HUES48 (cell line): ENCODE data around the gene PANK4.

Experiments
- H3K27ac ChIP-seq: one replicate; pipeline ENCODE4 v1.7.0; 2013; ENCODE audit warnings: low read depth, low read length, inconsistent platforms
- H3K27me3 ChIP-seq: 2 replicates; pipeline ENCODE4 v1.6.1; 2013; ENCODE audit warnings: mild to moderate bottlenecking, low read length; ENCODE audit not compliant: control insufficient read depth, insufficient read depth
- H3K36me3 ChIP-seq: 2 replicates; pipeline ENCODE4 v1.6.1; 2013; ENCODE audit warnings: low read length; ENCODE audit not compliant: control insufficient read depth, insufficient read depth
- H3K4me1 ChIP-seq: 2 replicates; pipeline ENCODE4 v1.6.1; 2013; ENCODE audit warnings: mild to moderate bottlenecking, low read length; ENCODE audit not compliant: control insufficient read depth, insufficient read depth
- H3K4me3 ChIP-seq: 2 replicates; pipeline ENCODE4 v1.5.1; 2013; ENCODE audit warnings: mild to moderate bottlenecking, low read depth, low read length
- H3K9ac ChIP-seq: 2 replicates; pipeline ENCODE4 v1.6.1; 2013; ENCODE audit warnings: mild to moderate bottlenecking, low read depth, low read length, moderate library complexity
- H3K9me3 ChIP-seq: 2 replicates; pipeline ENCODE4 v1.6.1; 2013; ENCODE audit warnings: low read length; ENCODE audit not compliant: control insufficient read depth, insufficient read depth

The PANK4 gene

DNA sequence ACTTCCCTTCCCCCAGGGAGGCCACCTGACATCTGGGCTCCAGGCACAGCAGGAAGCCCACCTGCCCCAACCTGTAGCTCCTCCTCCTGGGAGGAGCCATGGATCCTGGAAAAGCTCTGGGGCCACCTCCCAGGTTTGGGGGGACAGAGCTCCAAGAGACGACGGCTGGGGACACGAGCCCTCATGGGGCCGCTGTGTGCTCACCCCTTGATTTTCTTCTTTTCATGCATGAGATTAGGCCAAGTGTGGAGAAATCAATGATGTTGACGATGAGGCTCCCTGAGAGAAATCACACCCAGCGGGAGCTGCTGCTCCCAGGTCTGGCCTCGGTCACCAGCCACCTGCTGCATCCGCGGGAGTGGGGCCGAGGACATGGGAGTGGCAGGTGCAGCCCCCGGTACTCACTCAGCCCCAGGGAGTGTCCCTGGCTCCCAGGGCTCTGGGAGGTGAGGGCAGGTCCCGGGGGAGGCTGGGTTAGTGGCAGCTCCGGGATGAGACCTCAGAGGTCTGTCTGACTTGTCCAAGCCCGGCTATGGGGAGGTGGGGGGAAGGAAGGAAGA, 38.5 kb upstream of the PANK4 start:
- H3K9ac ChIP-seq: no peak overlapping the region
- H3K27ac ChIP-seq: no peak overlapping the region
- H3K4me3 ChIP-seq: no peak overlapping the region
- no peaks in the 10 kb centered on the region for H3K27me3 ChIP-seq
- H3K9me3 ChIP-seq: no peaks in the 10 kb centered on the region
- no peaks in the 10 kb centered on the region for H3K36me3 ChIP-seq
- H3K4me1 ChIP-seq: no peaks in the 10 kb centered on the region

GRCh38 chr1:2564006-2564814, 37.8 kb upstream of the PANK4 start:
- no peaks in the 10 kb centered on the region for H3K27me3 ChIP-seq
- H3K4me1 ChIP-seq: no peaks in the 10 kb centered on the region
- H3K27ac ChIP-seq: no peak overlapping the region
- H3K9me3 ChIP-seq: no peaks in the 10 kb centered on the region
- H3K36me3 ChIP-seq: no peaks in the 10 kb centered on the region
- no peak overlapping the region for H3K4me3 ChIP-seq
- no peak overlapping the region for H3K9ac ChIP-seq

- H3K9me3 ChIP-seq: no peaks in the 10 kb centered on the region
- no peaks in the 10 kb centered on the region for H3K27me3 ChIP-seq
- no peak overlapping the region for H3K27ac ChIP-seq
- no peak overlapping the region for H3K9ac ChIP-seq
- no peaks in the 10 kb centered on the region for H3K4me1 ChIP-seq
- no peaks in the 10 kb centered on the region for H3K36me3 ChIP-seq
- H3K4me3 ChIP-seq: no peak overlapping the region
Measured at GRCh38 chr1:2563205-2563604, 36.8 kb upstream of the PANK4 start.

DNA sequence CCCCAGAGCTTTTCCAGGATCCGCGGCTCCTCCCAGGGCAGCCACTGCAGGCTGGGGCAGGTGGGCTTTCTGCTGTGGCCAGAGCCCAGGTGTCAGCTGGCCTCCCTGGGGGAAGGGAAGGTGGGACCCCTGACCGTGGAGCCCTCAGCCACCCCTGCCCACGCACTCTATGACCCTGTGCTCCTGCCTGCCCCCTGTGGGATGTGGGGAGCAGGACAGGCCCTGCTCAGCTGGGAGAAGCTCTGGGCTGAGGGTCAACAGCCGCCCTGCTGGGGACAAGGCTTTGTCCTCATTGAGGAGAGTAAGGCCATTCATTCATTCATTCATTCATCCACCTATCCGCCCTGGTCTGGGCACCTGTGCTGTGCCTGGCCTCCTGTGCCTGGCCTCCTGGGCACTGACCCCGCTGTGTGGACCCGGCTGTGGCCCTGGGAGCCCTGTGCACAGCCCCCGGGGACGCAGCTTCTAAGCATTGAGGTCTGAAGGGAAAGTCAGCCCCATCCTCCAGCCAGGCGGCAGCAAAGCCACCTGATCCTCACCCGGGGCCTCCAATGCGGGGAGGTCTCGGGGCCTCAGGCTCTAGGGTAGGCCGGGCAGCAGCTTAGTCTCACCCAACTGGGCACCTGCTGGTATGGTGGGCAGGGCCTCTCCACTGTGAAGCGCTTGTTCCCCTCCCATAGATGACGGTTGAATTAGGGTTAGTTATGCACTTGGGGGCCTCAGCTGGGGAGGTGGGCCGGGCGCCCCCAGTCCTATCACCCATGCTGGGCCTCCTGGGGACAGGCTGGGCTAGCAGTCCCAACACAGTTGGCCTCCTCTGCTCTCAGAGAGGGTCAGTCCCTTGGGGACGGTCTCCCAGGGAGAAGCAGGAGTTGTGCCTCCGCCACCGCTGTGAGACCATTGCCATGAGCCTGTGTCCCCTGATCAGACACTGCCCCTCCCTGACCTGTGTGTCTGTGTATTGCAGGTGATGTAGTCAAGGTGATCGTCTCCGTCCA, 35.8 kb upstream of the PANK4 start:
- Histone ChIP-seq H3K9me3 (no peaks in the 10 kb centered on the region), H3K9ac (no peak overlapping the region), H3K36me3 (no peaks in the 10 kb centered on the region), H3K4me1 (no peaks in the 10 kb centered on the region), H3K27me3 (no peaks in the 10 kb centered on the region), H3K4me3 (no peak overlapping the region), H3K27ac (no peak overlapping the region)

DNA sequence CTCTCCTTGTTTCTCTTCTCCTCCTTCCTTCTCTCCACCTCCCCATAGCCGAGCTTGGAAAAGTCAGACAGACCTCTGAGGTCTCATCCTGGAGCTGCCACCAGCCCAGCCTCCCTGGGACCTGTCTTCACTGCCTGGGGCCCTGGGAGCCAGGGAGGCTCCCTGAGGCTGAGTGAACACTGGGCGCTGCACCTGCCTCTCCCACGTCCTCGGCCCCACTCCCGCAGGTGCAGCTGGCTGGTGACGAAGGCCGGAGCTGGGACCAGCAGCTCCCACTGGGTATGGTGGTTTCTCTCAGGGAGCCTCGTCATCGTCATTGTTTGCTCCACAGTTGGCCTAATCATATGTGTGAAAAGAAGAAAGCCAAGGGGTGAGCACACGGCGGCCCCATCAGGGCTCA, 35.0 kb upstream of the PANK4 start:
- no peaks in the 10 kb centered on the region for H3K36me3 ChIP-seq
- peaks cover 3% of the 10 kb centered on the region; the same call in 1 of the 2 replicates for H3K4me1 ChIP-seq
- no peaks in the 10 kb centered on the region for H3K27me3 ChIP-seq
- H3K4me3 ChIP-seq: no peak overlapping the region
- H3K9ac ChIP-seq: no peak overlapping the region
- no peaks in the 10 kb centered on the region for H3K9me3 ChIP-seq
- no peak overlapping the region for H3K27ac ChIP-seq

GRCh38 chr1:2560299-2561073, 34.1 kb upstream of the PANK4 start:
- no peak overlapping the region for H3K9ac ChIP-seq

DNA sequence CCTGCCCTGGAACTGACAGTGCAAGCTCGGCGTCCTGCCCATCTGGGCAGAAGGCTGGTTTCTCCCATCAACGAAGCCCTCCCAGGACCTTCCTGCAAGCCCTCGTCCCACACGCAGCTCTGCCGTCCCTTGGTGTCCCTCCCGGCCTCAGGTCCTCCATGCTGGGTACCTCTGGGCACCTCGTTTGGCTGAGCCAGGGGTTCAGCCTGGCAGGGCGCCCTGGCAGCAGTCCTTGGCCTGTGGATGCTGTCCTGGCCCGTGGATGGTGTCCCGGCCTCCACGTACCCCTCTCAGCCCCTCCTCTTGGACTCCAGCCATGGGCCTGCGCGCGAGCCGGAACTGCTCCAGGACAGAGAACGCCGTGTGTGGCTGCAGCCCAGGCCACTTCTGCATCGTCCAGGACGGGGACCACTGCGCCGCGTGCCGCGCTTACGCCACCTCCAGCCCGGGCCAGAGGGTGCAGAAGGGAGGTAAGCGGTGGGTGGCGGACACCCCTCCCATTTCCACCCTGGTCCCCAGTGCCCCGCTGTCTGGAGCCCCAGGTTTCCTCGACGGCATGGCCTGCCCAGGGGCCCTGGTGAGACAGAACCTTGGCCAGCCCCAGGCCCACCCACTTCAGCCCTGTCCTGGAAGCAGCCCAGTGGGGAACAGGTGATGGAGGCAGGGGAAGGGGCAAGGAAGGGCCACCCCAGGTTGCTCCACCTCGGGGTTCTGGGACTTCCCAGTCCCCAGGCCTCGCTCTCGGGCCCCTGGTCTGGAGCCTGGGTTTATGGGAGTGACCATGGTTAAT, 33.3 kb upstream of the PANK4 start:
- Histone ChIP-seq H3K9ac (no peak overlapping the region), H3K27ac (no peak overlapping the region), H3K4me1 (peaks cover 10% of the 10 kb centered on the region), H3K9me3 (no peaks in the 10 kb centered on the region), H3K27me3 (no peaks in the 10 kb centered on the region), H3K4me3 (no peak overlapping the region), H3K36me3 (no peaks in the 10 kb centered on the region)

More at GRCh38 chr1:2560299-2561073, 34.1 kb upstream of the PANK4 start:
- no peaks in the 10 kb centered on the region for H3K27me3 ChIP-seq
- H3K4me1 ChIP-seq: peaks cover 10% of the 10 kb centered on the region
- no peak overlapping the region for H3K27ac ChIP-seq
- H3K36me3 ChIP-seq: no peaks in the 10 kb centered on the region
- H3K4me3 ChIP-seq: no peak overlapping the region
- no peaks in the 10 kb centered on the region for H3K9me3 ChIP-seq

GRCh38 chr1:2558861-2559260, 32.5 kb upstream of the PANK4 start:
- Histone ChIP-seq H3K27ac (no peak overlapping the region), H3K9ac (no peak overlapping the region), H3K4me1 (peaks cover 10% of the 10 kb centered on the region), H3K4me3 (no peak overlapping the region), H3K27me3 (no peaks in the 10 kb centered on the region), H3K9me3 (no peaks in the 10 kb centered on the region), H3K36me3 (no peaks in the 10 kb centered on the region)

- Histone ChIP-seq H3K4me3 (no peak overlapping the region), H3K36me3 (no peaks in the 10 kb centered on the region), H3K27me3 (no peaks in the 10 kb centered on the region), H3K27ac (no peak overlapping the region), H3K9me3 (no peaks in the 10 kb centered on the region), H3K4me1 (peaks cover 10% of the 10 kb centered on the region), H3K9ac (no peak overlapping the region)
Measured at GRCh38 chr1:2558420-2558819, 32.0 kb upstream of the PANK4 start.
